Astrocyte of the cerebellum (primary cell): Measurements from ENCODE around the gene ADAMTS7.
"Not testable (repeated sequence)": the region's sequence is repeated elsewhere in the genome, so short reads cannot be mapped to it uniquely, and the experiment has no call there.

ENCODE experiments used
- DNase-seq: peaks from one replicate; pipeline ENCODE4 v3.0.0-alpha.2; 2011; ENCODE audit warnings: low read depth
- H3K4me3 ChIP-seq: 2 replicates; pipeline ENCODE4 v1.5.1; 2011; ENCODE audit warnings: mild to moderate bottlenecking, low read depth, low read length, moderate library complexity
- CTCF ChIP-seq: IDR thresholded peaks from 2 replicates; pipeline ENCODE4 v1.5.1; 2012; ENCODE audit warnings: low read length, low read depth, moderate library complexity, mild to moderate bottlenecking; ENCODE audit errors: missing control alignments
- in situ Hi-C: cut with HindIII; loops from 2 replicates; pipeline ENCODE4 v1.10.0; 2017; ENCODE audit warnings: low sequenced_read_pairs

The ADAMTS7 gene

GRCh38 chr15:78732634-78733033 lies 78.6 kb downstream of the ADAMTS7 start:
- TF ChIP-seq CTCF: no peak
- no peak for DNase-seq
- in situ Hi-C loops: no loop called here
- H3K4me3 ChIP-seq: no peak overlapping the region

GRCh38 chr15:78730955-78731354 lies 80.3 kb downstream of the ADAMTS7 start:
- in situ Hi-C loops: no loop called here
- no peak for DNase-seq
- no peak overlapping the region for H3K4me3 ChIP-seq

GRCh38 chr15:78728427-78728826 lies 82.8 kb downstream of the ADAMTS7 start:
- DNase-seq: not testable (repeated sequence)

More at GRCh38 chr15:78730955-78731354, 80.3 kb downstream of the ADAMTS7 start:
- TF ChIP-seq CTCF: no peak

GRCh38 chr15:78727561-78727960 lies 83.7 kb downstream of the ADAMTS7 start:
- TF ChIP-seq CTCF: no peak
- H3K4me3 ChIP-seq: no peak overlapping the region
- no peak for DNase-seq
- in situ Hi-C loops: no loop called here

More at GRCh38 chr15:78728427-78728826, 82.8 kb downstream of the ADAMTS7 start:
- H3K4me3 ChIP-seq, in situ Hi-C loops: not testable (repeated sequence)

DNA sequence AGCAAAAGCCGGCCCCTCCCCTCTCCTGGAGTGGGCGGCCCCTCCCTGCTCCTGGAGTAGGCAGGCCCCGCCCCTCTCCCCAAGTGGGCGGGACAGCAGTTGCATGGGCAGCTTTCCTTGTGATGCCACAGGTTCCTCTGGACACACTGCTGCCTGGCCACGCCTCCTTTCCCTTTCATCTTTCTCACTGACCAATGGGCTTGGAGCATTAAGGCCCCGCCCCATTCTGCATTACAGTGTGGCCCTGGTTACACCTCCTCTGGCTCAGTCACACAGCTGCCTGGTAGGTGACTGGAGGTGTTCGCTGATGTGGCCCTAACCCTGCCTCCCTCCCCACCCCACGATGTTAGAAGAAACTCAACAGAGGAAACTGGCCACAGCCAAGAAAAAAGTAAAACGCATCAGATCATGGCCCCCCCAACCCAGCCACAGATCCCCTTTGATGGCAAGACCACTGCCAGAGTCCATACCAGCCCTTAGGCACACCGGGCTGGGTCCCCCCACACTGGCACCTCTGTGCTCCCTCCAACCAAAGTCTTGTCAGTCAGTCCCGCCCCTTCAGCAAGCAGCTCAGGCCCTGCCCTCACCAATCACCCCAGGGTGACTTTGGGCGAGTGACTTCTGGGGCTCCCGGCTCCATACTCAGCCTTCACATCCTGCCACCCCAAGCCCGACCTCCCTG lies 84.3 kb downstream of the ADAMTS7 start:
- no peak for TF ChIP-seq CTCF
- no peak for DNase-seq
- no peak overlapping the region for H3K4me3 ChIP-seq
- in situ Hi-C loops: no loop called here

GRCh38 chr15:78719819-78720450 lies 91.3 kb downstream of the ADAMTS7 start:
- H3K4me3 ChIP-seq, in situ Hi-C loops, DNase-seq: not testable (repeated sequence)

DNA sequence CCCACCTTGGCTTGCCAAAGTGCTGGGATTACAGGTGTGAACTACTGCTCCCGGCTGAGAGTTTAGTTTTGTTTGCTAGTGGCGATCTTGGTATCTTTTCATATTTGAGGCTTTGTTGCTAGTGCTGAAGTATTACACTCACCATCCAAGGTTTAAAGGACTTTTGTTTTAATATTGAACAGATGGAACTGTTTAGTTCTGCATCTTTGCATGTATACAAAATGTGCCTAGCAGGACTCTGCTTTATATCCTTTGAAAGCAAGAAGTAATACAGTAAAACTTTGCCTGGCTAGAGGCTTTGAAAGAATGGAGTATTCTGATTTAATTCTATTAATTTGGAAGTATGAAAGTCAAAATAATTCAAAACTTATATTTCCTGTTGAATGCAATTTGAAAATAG lies 92.4 kb downstream of the ADAMTS7 start:
- no peak for TF ChIP-seq CTCF
- no peak for DNase-seq
- H3K4me3 ChIP-seq: no peak overlapping the region
- in situ Hi-C loops: no loop called here
